Right renal pelvis (tissue), 4 donors: ENCODE measurements around the gene UBE2K. TPM values are rescaled to one million over a fixed set of nuclear protein-coding genes. Genes with fewer than 3 reads are reported as not detected.
"Not testable (repeated sequence)": the region's sequence is repeated elsewhere in the genome, so short reads cannot be mapped to it uniquely, and the experiment has no call there.

Experiments used
- DNase-seq, 4 donors: peaks; one replicate each; pipeline ENCODE4 v3.0.0-alpha.2; 2013; ENCODE audit warnings: low read depth in 4 of 4, low spot score in 3 of 4, missing footprints in 1 of 4
- polyA plus RNA-seq, 4 donors: library from polyadenylated mRNA; unstranded; fragments of 120-200 nt; gene quantifications; one replicate each; pipeline ENCODE4 v1.2.1, GENCODE V29; 2013; ENCODE audit not compliant: insufficient read length in 4 of 4

Gene UBE2K
- polyA plus RNA-seq, 4 donors: 89.1 to 110 (median 104) TPM

- no peak for DNase-seq
These were observed 87.1 kb downstream of the UBE2K start for GRCh38 chr4:39785083-39785482.

- no peak for DNase-seq
These were observed 88.9 kb downstream of the UBE2K start for GRCh38 chr4:39786838-39787237.

GRCh38 chr4:39792128-39792527 lies 94.2 kb downstream of the UBE2K start:
- no peak for DNase-seq

DNA sequence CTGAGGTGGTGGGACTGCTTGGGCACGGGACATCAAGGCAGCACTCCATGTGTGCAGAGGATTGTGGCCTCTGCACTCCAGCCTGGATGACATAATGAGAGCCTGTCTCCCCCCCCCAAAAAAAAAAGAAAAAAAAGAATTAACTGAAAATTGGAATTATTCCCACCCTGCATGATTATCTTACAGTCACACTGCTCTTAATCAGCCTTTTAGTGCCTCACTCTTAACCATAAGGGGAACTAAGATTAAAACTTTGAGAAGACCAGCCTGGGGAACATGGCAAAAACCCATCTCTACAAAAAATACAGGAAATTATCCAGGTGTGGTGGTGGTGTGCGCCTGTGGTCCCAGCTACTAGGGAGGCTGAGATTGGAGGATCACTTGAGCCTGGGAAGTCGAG lies 94.6 kb downstream of the UBE2K start:
- DNase-seq: no peak

GRCh38 chr4:39792976-39793375 lies 95.0 kb downstream of the UBE2K start:
- not testable (repeated sequence) for DNase-seq

- DNase-seq: no peak
These were observed 104.1 kb downstream of the UBE2K start for GRCh38 chr4:39802005-39802404.

GRCh38 chr4:39808231-39808749 lies 110.4 kb downstream of the UBE2K start:
- DNase-seq: no peak

DNA sequence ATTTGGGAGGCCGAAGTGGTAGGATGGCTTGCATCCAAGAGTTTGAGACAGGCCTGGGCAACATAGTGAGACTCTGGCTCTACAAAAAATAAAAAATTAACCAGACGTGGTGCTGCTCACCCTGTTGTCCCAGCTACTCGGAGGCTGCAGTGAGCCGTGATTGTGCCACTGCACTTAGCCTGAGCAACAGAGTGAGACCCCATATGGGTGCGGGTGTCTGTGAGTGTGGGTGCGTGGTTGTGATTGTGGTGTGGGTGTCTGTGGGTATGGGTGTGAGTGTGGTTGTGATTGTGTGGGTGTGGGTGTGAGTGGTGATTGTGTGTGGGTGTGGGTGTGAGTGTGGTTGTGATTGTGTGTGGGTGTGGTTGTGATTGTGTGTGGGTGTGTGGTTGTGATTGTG lies 114.6 kb downstream of the UBE2K start:
- no peak for DNase-seq

DNA sequence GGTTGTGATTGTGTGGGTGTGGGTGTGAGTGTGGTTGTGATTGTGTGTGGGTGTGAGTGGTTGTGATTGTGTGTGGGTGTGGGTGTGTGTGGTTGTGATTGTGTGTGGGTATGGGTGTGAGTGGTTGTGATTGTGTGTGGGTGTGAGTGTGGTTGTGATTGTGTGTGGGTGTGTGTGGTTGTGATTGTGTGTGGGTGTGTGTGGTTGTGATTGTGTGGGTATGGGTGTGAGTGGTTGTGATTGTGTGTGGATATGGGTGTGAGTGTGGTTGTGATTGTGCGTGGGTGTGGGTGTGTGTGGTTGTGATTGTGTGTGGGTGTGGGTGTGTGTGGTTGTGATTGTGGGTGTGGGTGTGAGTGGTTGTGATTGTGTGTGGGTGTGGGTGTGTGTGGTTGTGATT lies 115.1 kb downstream of the UBE2K start:
- DNase-seq: not testable (repeated sequence)

GRCh38 chr4:39813761-39814160 lies 115.8 kb downstream of the UBE2K start:
- not testable (repeated sequence) for DNase-seq

DNA sequence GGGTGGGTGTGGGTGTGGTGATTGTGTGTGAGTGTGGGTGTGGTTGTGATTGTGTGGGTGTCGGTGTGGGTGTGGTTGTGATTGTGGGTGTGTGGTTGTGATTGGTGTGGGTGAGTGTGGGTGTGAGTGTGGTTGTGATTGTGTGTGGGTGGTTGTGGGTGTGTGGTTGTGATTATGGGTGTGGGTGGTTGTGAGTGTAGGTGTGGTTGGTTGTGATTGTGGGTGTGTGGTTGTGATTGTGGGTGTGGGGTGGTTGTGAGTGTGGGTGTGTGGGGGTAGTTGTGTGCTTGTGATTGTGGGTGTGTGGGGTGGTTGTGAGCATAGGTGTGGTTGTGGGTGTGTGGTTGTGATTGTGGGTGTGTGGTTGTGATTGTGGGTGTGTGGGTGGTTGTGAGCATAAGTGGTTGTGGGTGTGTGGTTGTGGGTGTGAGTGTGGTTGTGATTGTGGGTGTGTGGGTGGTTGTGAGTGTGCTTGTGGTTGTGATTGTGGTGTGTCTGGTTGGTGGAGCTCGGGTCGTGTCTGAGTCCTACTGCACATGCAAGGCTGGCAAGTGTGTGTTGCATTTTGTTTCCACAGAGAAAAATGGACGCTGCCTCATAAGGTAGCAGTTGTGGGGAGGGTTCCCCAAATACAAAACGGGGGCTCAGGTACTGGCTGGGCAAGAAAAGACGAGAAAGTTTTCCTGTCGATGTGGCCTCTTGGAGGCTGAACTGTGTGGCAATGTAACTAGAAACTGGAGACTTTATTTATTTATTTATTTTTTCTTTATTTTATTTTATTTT lies 116.7 kb downstream of the UBE2K start:
- DNase-seq: no peak

GRCh38 chr4:39818646-39819045 lies 120.7 kb downstream of the UBE2K start:
- no peak for DNase-seq

- peak in 1 of 4 donors; percentile 17 for DNase-seq
These were observed 122.2 kb downstream of the UBE2K start for GRCh38 chr4:39820186-39820585.

DNA sequence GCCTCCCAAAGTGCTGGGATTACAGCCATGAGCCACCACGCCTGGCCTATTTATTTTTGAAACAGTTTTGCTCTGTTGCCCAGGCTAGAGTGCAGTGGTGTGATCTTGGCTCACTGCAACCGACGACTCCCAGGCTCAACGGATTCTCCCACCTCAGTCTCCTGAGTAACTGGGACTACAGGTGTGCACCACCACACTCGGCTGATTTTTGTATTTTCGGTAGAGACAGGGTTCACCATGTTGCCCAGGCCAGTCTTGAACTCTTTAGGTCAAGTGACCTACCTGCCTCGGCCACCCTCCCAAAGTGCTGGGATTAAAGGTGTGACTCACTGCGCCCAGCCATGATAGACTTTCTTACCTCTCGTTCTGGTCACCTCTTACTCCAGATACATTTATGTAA lies 124.0 kb downstream of the UBE2K start:
- no peak for DNase-seq

DNA sequence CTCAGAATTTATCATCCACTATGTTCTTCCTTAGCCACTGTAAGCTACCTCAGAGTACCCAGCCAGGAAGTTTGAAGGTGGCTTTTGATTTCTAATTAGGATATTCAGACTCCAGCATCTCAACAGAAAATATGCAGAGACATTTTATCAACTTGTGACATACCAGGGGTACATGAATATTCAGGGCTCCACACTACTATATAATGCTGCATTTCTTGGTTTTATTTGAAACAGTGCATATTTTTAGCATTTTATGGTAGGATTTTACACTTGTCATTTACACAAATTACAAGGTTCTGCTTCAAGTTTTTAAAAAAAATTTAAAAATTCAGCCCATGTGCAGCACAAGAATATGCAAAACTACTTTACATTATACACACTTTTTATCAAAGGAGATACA lies 124.7 kb downstream of the UBE2K start:
- no peak for DNase-seq

GRCh38 chr4:39823191-39823590 lies 125.3 kb downstream of the UBE2K start:
- no peak for DNase-seq

DNA sequence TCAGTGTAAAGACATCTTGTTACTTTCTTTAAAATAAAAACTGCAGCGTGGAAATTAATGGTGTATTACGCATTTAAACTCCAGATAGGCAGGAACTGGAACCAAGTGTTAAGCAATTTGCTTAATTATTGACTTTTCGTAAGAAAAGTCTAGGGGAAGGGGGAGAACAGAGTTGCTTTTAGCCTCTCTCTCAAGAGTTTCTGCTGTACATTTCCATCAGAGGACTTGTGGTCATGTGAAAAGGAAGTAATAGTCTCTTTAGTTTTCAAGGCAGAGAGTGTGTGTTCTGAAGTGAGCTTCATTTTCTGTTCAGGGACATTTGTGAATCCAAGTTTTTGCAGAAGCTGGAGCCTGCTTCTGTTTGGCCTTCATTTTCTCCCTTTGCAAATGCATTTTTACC lies 127.2 kb downstream of the UBE2K start:
- DNase-seq: peak in 2 of 4 donors; percentile 10 to 18

DNA sequence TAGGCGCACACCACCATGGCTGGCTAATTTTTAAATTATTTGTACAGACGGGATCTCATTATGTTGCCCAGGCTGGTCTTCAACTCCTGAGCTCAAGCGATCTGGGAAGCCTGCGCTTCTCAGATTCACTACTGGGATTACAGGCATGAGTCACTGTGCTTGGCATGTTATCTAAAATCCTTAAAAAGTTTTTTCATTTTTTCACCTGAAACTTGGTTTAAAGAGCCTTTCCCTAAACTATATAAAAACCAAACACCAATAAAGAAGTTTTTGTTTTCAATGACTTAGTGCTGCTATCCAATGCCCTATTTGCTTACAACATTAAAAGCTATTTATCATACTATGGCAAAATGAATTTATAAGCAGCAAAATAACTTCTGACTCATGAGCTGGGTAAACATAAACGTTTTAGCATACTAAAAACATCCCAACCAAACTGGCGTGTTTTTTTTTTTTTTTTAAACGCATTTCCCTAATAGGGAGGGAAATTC lies 127.8 kb downstream of the UBE2K start:
- DNase-seq: no peak
